Measurements from ENCODE around the gene FEM1A. TPM values are rescaled to one million over a fixed set of nuclear protein-coding genes. Genes with fewer than 3 reads are reported as not detected.

The FEM1A gene
- total and polyA plus RNA-seq, 2 of the 13 experiments (the other 11 are each of a cell fraction or from before 2014, with no cell fraction given), result 3.2 to 10.8 TPM

GRCh38 chr19:4811328-4812131 is 20.0 kb downstream of the FEM1A start (continued):
- TF ChIP-seq ZNF101 (CRISPR knock-in tag; IDR thresholded peaks at IDR 0.05; ENCODE audit: borderline replicate concordance, low read depth), result no peak
- no peak for TF ChIP-seq KAT2B (IDR thresholded peaks at IDR 0.05; ENCODE audit: borderline replicate concordance, low read depth, low read length)
- no peak for TF ChIP-seq HES4 (CRISPR knock-in tag; IDR thresholded peaks at IDR 0.05; ENCODE audit: borderline replicate concordance)
- TF ChIP-seq ADNP (CRISPR knock-in tag; IDR thresholded peaks at IDR 0.05), result peak; percentile 94
- no peak for TF ChIP-seq FUBP1 (CRISPR knock-in tag; IDR thresholded peaks at IDR 0.05; ENCODE audit: borderline replicate concordance)
- no peak for TF ChIP-seq KLF9 (CRISPR knock-in tag; IDR thresholded peaks at IDR 0.05; ENCODE audit: low read depth)
- no peak for TF ChIP-seq SIN3B (IDR thresholded peaks at IDR 0.05; ENCODE audit: low read length)
- TF ChIP-seq GPBP1L1 (CRISPR knock-in tag; IDR thresholded peaks at IDR 0.05), result no peak
- no peak for TF ChIP-seq MEIS1 (CRISPR knock-in tag; IDR thresholded peaks at IDR 0.05; ENCODE audit: borderline replicate concordance)
- no peak for TF ChIP-seq SP2 (CRISPR knock-in tag; IDR thresholded peaks at IDR 0.05)
- TF ChIP-seq KDM2A (CRISPR knock-in tag; IDR thresholded peaks at IDR 0.05; ENCODE audit: borderline replicate concordance, low read depth), result peak; percentile 57; the same call in 1 of the 2 replicates
- no peak for TF ChIP-seq JARID2 (CRISPR knock-in tag; IDR thresholded peaks at IDR 0.05; ENCODE audit: insufficient replicate concordance)
- TF ChIP-seq KDM5A (IDR thresholded peaks at IDR 0.05; ENCODE audit: borderline replicate concordance, low read length), result no peak
- TF ChIP-seq IRX3 (CRISPR knock-in tag; IDR thresholded peaks at IDR 0.05; ENCODE audit: borderline replicate concordance, low read depth), result no peak
- TF ChIP-seq ZNF264 (CRISPR knock-in tag; IDR thresholded peaks at IDR 0.05), result no peak
- no peak for TF ChIP-seq NFAT5 (CRISPR knock-in tag; IDR thresholded peaks at IDR 0.05)
- TF ChIP-seq EHMT2 (IDR thresholded peaks at IDR 0.05; ENCODE audit: borderline replicate concordance, low read depth, low read length), result no peak
- TF ChIP-seq ZNF724P (CRISPR knock-in tag; IDR thresholded peaks at IDR 0.05; ENCODE audit: borderline replicate concordance), result no peak
- TF ChIP-seq PHF8 (CRISPR knock-in tag; IDR thresholded peaks at IDR 0.05), result no peak
